Mesenchymal stem cell (in vitro differentiated cells and primary cell): ENCODE results near the gene CDPF1.
"Not testable (repeated sequence)": the region's sequence is repeated elsewhere in the genome, so short reads cannot be mapped to it uniquely, and the experiment has no call there.

Experiments
- DNase-seq: peaks from one replicate; pipeline ENCODE4 v3.0.0-alpha.2; 2013
- H2AFZ ChIP-seq: one replicate; pipeline ENCODE4 v1.6.1; 2013; ENCODE audit warnings: low read depth, mild to moderate bottlenecking, control low read depth, inconsistent platforms, low read length, moderate library complexity
- H2AK5ac ChIP-seq: 2 replicates; pipeline ENCODE4 v1.6.1; 2013; ENCODE audit warnings: low read length, moderate library complexity, mild to moderate bottlenecking, inconsistent platforms; ENCODE audit not compliant: severe bottlenecking
- H2BK120ac ChIP-seq: one replicate; pipeline ENCODE4 v1.6.1; 2013; ENCODE audit warnings: low read depth, mild to moderate bottlenecking, inconsistent platforms, low read length, moderate library complexity
- H2BK12ac ChIP-seq, 2 experiments: one replicate each; pipeline ENCODE4 v1.6.1; 2013; ENCODE audit warnings: inconsistent platforms in 2 of 2, low read length in 2 of 2, mild to moderate bottlenecking in 2 of 2, moderate library complexity in 2 of 2, control low read depth in 1 of 2
- H2BK15ac ChIP-seq: one replicate; pipeline ENCODE4 v1.6.1; 2013; ENCODE audit warnings: mild to moderate bottlenecking, low read depth, inconsistent platforms; ENCODE audit not compliant: poor library complexity, severe bottlenecking
- H2BK5ac ChIP-seq: 2 replicates; pipeline ENCODE4 v1.6.1; 2013; ENCODE audit warnings: low read depth, mild to moderate bottlenecking, low read length, control low read depth, inconsistent platforms; ENCODE audit not compliant: poor library complexity, severe bottlenecking
- H3K14ac ChIP-seq, 2 experiments: one replicate each; pipeline ENCODE4 v1.6.1; 2013; ENCODE audit warnings: inconsistent platforms in 2 of 2, low read length in 2 of 2, control low read depth in 1 of 2, mild to moderate bottlenecking in 1 of 2, moderate library complexity in 1 of 2
- H3K18ac ChIP-seq, 2 experiments: one replicate each; pipeline ENCODE4 v1.6.1; 2013; ENCODE audit warnings: inconsistent platforms in 2 of 2, low read length in 2 of 2, control low read depth in 1 of 2, low read depth in 1 of 2, mild to moderate bottlenecking in 1 of 2
- H3K23ac ChIP-seq, 2 experiments: one replicate each; pipeline ENCODE4 v1.6.1; 2013; ENCODE audit warnings: inconsistent platforms in 2 of 2, low read length in 2 of 2, mild to moderate bottlenecking in 2 of 2, moderate library complexity in 2 of 2, control low read depth in 1 of 2
- H3K27ac ChIP-seq: 2 replicates; pipeline ENCODE4 v1.5.1; 2013; ENCODE audit warnings: mild to moderate bottlenecking, moderate library complexity, low read length, control low read depth, inconsistent platforms; ENCODE audit not compliant: poor library complexity, severe bottlenecking
- H3K27me3 ChIP-seq, 2 experiments: 2 replicates each; pipeline versions ENCODE4 v1.6.1 to v1.7.0; 2013; ENCODE audit warnings: low read length in 2 of 2, mild to moderate bottlenecking in 2 of 2, moderate library complexity in 2 of 2, control low read depth in 1 of 2, inconsistent platforms in 1 of 2; ENCODE audit not compliant: control insufficient read depth in 1 of 2, insufficient read depth in 1 of 2
- H3K36me3 ChIP-seq, 2 experiments: 2 replicates each; pipeline versions ENCODE4 v1.6.1 to v1.7.0; 2013; ENCODE audit warnings: low read length in 2 of 2, control low read depth in 1 of 2, inconsistent platforms in 1 of 2, low read depth in 1 of 2, mild to moderate bottlenecking in 1 of 2; ENCODE audit not compliant: insufficient read depth in 2 of 2, control insufficient read depth in 1 of 2
- H3K4ac ChIP-seq, 2 experiments: one replicate each; pipeline ENCODE4 v1.6.1; 2013; ENCODE audit warnings: inconsistent platforms in 2 of 2, low read length in 2 of 2, mild to moderate bottlenecking in 2 of 2, moderate library complexity in 2 of 2, control low read depth in 1 of 2, low read depth in 1 of 2
- H3K4me1 ChIP-seq: 2 replicates; pipeline ENCODE4 v1.6.1; 2013; ENCODE audit warnings: low read depth, low read length, control low read depth; ENCODE audit not compliant: control insufficient read depth, insufficient read depth
- H3K4me2 ChIP-seq: 2 replicates; pipeline ENCODE4 v1.6.1; 2013; ENCODE audit warnings: low read length, mild to moderate bottlenecking, inconsistent platforms; ENCODE audit not compliant: poor library complexity, severe bottlenecking
- H3K4me3 ChIP-seq, 2 experiments: 2 replicates each; pipeline versions ENCODE4 v1.5.1 to v1.7.0; 2013; ENCODE audit warnings: low read length in 2 of 2, mild to moderate bottlenecking in 2 of 2, control low read depth in 1 of 2, low read depth in 1 of 2; ENCODE audit not compliant: insufficient read depth in 1 of 2
- H3K79me1 ChIP-seq: replicated peaks from 2 replicates; pipeline ENCODE4 v1.6.1; 2013; ENCODE audit warnings: mild to moderate bottlenecking, control low read depth, low read length, inconsistent platforms; ENCODE audit not compliant: poor library complexity, severe bottlenecking
- H3K9ac ChIP-seq: 2 replicates; pipeline ENCODE4 v1.7.0; 2013; ENCODE audit warnings: mild to moderate bottlenecking, low read length, moderate library complexity
- H3K9me3 ChIP-seq: 2 replicates; pipeline ENCODE4 v1.7.0; 2013; ENCODE audit warnings: mild to moderate bottlenecking, low read length; ENCODE audit not compliant: control insufficient read depth
- H4K8ac ChIP-seq: one replicate; pipeline ENCODE4 v1.6.1; 2013; ENCODE audit warnings: inconsistent platforms, mild to moderate bottlenecking, low read length, moderate library complexity
- H4K91ac ChIP-seq: one replicate; pipeline ENCODE4 v1.6.1; 2013; ENCODE audit warnings: mild to moderate bottlenecking, low read length, inconsistent platforms
- WGBS: methylation state at CpG from one replicate; pipeline ENCODE4 v1.1.7; 2013; ENCODE audit warnings: mixed read lengths; 5-methylcytosine and 5-hydroxymethylcytosine counted together

Gene CDPF1

DNA sequence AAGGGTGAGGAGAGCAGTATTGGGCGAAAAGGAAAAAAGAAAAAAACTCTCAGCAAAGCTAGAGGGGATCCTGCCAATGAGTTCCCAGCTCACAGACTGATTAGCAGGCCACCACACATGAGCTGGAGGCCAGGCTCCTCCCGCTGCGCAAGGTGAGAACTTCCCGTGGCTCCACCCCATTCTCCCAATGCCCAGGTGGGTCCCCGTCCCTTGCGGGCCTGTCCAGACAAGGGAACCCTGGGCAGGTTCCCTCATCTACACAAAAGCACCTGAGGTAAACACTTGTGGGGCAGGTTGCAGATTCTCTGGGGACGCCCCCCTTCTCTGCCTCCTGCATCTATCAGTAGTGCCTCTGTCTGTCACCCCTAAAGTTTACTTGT is 46.5 kb downstream of the CDPF1 start:
- no peak overlapping the region for H2BK120ac ChIP-seq
- no peak overlapping the region for H3K4ac ChIP-seq
- no peak overlapping the region for H3K18ac ChIP-seq
- no peak overlapping the region for H3K23ac ChIP-seq
- no peak overlapping the region for H3K4me2 ChIP-seq
- H3K14ac ChIP-seq, result no peak overlapping the region
- DNase-seq, result no peak
- WGBS, result 92% methylated on average over 7 of the region's 7 CpGs
- peaks cover 25 to 50% of the 10 kb centered on the region in 2 experiments for H3K36me3 ChIP-seq
- peaks cover 2% of the 10 kb centered on the region for H3K79me1 ChIP-seq
- no peak overlapping the region for H2BK15ac ChIP-seq
- no peak overlapping the region for H2BK5ac ChIP-seq
- H2BK12ac ChIP-seq, result no peak overlapping the region
- H3K9ac ChIP-seq, result no peak overlapping the region
- H3K27me3 ChIP-seq, result no peaks in the 10 kb centered on the region
- peaks cover 5% of the 10 kb centered on the region for H3K4me1 ChIP-seq
- H3K9me3 ChIP-seq, result peaks cover 1% of the 10 kb centered on the region
- H4K8ac ChIP-seq, result no peak overlapping the region
- H2AK5ac ChIP-seq, result no peak overlapping the region
- H4K91ac ChIP-seq, result no peak overlapping the region
- no peak overlapping the region for H3K4me3 ChIP-seq
- no peak overlapping the region for H2AFZ ChIP-seq
- no peak overlapping the region for H3K27ac ChIP-seq

DNA sequence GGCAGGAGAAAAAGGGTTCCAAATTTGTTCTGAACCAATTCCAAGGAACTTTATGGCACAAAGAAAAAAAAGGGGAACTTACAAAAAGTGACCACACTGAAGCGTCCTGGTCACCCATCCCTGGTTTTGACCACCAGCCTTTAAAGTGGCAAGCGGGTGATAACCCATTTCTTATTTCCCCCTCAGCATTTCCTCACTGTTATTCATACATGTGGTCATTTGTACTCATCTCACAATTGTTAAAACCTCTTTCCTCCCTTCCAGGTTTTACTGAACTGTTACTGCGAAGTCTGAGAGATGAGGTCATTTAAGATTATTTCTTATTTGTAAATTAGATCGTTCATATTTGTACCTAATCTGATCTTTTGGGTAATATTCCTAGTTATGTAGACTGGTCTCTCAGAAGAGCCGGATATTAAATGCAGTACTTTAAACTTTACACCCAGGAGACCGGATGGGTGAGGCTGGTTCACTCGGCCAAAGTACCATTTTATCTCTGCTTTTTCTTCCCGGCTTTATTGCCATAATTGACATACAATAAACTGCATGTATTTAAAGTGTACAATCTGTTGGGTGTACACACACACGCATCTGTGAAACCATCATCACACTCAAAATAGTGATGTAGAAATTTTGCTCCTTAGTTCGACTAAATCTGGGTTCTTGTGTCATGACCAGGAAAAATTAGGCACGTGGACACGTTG is 47.0 kb downstream of the CDPF1 start:
- H3K9ac ChIP-seq, result no peak overlapping the region
- H3K36me3 ChIP-seq, result peaks cover 28 to 47% of the 10 kb centered on the region in 2 experiments

DNA sequence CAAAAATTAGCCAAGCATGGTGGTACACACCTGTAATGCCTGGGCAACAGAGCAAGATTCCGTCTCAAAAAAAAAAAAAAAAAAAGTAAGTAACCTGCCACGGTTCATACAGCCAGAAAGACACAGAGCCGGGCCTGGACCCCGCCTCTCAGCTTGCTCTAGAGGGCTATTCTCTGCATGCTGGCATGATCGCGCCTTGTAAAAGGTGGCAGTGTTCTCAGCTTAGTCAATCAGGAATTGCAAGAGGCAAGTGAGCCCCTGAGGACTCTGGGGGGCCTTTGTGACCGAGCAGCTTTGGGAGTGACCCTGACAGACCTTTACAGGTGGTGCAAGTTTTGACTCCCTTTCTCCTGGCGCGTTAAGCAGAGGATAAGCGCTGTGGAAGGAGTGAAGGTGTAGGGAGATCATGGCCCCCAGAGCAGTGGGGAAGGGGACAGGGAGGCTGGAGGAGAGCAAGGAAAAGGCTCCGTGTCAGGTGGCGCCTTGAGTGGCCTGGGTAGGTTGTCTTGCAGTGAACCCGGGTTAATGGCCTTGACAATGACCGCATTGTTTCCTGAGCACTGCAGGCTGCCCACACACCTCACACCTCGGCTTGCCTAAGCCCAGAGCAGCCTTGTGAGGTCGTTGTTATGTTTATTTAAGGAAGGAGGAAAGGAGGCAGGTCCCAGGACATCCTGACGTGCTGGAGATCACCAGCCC is 48.9 kb downstream of the CDPF1 start:
- no peak overlapping the region for H3K14ac ChIP-seq
- no peaks in the 10 kb centered on the region for H3K9me3 ChIP-seq
- no peak overlapping the region for H4K8ac ChIP-seq
- no peak for DNase-seq
- H3K79me1 ChIP-seq, result peaks cover 2% of the 10 kb centered on the region
- no peak overlapping the region for H2AFZ ChIP-seq
- no peak overlapping the region for H2BK15ac ChIP-seq
- no peaks in the 10 kb centered on the region for H3K27me3 ChIP-seq
- H2BK12ac ChIP-seq, result no peak overlapping the region
- H2BK5ac ChIP-seq, result no peak overlapping the region
- no peak overlapping the region for H4K91ac ChIP-seq
- peaks cover 33 to 42% of the 10 kb centered on the region in 2 experiments for H3K36me3 ChIP-seq
- no peak overlapping the region for H2BK120ac ChIP-seq
- H3K4me3 ChIP-seq, result no peak overlapping the region
- H3K4ac ChIP-seq, result no peak overlapping the region
- H3K4me1 ChIP-seq, result peaks cover 7% of the 10 kb centered on the region
- no peak overlapping the region for H3K9ac ChIP-seq
- H3K18ac ChIP-seq, result no peak overlapping the region
- H3K23ac ChIP-seq, result no peak overlapping the region
- H3K4me2 ChIP-seq, result no peak overlapping the region
- WGBS, result 77% methylated on average over 11 of the region's 17 CpGs
- H3K27ac ChIP-seq, result no peak overlapping the region
- H2AK5ac ChIP-seq, result no peak overlapping the region

More for the DNA sequence above, 47.0 kb downstream of the CDPF1 start:
- Histone ChIP-seq H2BK12ac (no peak overlapping the region), H2BK5ac (no peak overlapping the region), H3K27me3 (no peaks in the 10 kb centered on the region), H3K4ac (no peak overlapping the region), H3K4me1 (peaks cover 5% of the 10 kb centered on the region), H2AK5ac (no peak overlapping the region), H3K79me1 (peaks cover 2% of the 10 kb centered on the region), H3K23ac (no peak overlapping the region), H3K9me3 (no peaks in the 10 kb centered on the region), H2BK15ac (no peak overlapping the region), H2BK120ac (no peak overlapping the region), H2AFZ (no peak overlapping the region), H3K27ac (no peak overlapping the region), H3K4me2 (no peak overlapping the region), H4K91ac (no peak overlapping the region), H4K8ac (no peak overlapping the region), H3K4me3 (no peak overlapping the region), H3K14ac (no peak overlapping the region), H3K18ac (no peak overlapping the region)
- WGBS, result 92% methylated on average over 8 of the region's 12 CpGs
- DNase-seq, result no peak

DNA sequence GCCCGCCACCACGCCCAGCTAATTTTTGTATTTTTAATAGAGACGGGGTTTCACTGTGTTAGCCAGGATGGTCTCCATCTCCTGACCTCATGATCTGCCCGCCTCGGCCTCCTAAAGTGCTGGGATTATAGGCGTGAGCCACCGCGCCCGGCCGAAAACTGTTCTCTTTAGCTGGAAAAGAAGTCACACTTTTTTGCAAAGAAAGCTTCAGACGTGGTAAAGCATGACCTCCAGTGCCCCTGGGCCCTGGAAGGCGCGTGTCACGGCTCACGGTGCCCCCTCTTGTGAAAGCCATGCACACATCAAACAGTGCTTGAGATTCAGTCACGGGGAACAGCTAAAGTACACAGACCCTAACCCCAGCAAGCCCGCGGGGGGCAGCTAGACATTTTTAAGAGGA is 51.3 kb downstream of the CDPF1 start:
- DNase-seq, H3K14ac ChIP-seq, H3K4me3 ChIP-seq, H4K8ac ChIP-seq, H3K27me3 ChIP-seq, H3K4me2 ChIP-seq, H2BK120ac ChIP-seq, H2BK12ac ChIP-seq, H3K23ac ChIP-seq, H3K18ac ChIP-seq, H3K4ac ChIP-seq, H4K91ac ChIP-seq, H3K9ac ChIP-seq, H3K79me1 ChIP-seq, H2BK5ac ChIP-seq, H2BK15ac ChIP-seq, H2AFZ ChIP-seq, H3K27ac ChIP-seq, H2AK5ac ChIP-seq, H3K9me3 ChIP-seq: not testable (repeated sequence)
- peaks cover 10% of the 10 kb centered on the region for H3K4me1 ChIP-seq
- peaks cover 30 to 32% of the 10 kb centered on the region in 2 experiments for H3K36me3 ChIP-seq
- 97% methylated on average over 18 of the region's 18 CpGs for WGBS
